ENCODE measurements around the gene ZBTB25.

- no peak for TF ChIP-seq CTCF (IDR thresholded peaks at IDR 0.05)
- TF ChIP-seq POLR2AphosphoS5 (IDR thresholded peaks at IDR 0.05), result no peak
- TF ChIP-seq POLR2A (IDR thresholded peaks at IDR 0.05), result no peak
Observed at GRCh38 chr14:64450255-64450654, 53.4 kb downstream of the ZBTB25 start.

All from sigmoid colon (tissue), 4 donors.